Retinal pigment epithelial cell (primary cell): Measurements from ENCODE around the gene WDR90.

Source experiments
- DNase-seq: peaks from one replicate; pipeline ENCODE4 v3.0.0-alpha.2; 2010; ENCODE audit warnings: low read depth
- H3K4me3 ChIP-seq: 2 replicates; pipeline ENCODE4 v1.5.1; 2011; ENCODE audit warnings: mild to moderate bottlenecking, low read length, control low read depth, moderate library complexity
- TF ChIP-seq, protein P1 (sequence below): conservative IDR thresholded peaks from 2 replicates; pipeline ENCODE4 v1.5.1; 2011; ENCODE audit warnings: low read depth, low read length, control low read depth, inconsistent platforms

The WDR90 gene

GRCh38 chr16:626787-627453, 22.2 kb upstream of the WDR90 start:
- peak; percentile 72 for DNase-seq
- TF ChIP-seq, protein P1, sequence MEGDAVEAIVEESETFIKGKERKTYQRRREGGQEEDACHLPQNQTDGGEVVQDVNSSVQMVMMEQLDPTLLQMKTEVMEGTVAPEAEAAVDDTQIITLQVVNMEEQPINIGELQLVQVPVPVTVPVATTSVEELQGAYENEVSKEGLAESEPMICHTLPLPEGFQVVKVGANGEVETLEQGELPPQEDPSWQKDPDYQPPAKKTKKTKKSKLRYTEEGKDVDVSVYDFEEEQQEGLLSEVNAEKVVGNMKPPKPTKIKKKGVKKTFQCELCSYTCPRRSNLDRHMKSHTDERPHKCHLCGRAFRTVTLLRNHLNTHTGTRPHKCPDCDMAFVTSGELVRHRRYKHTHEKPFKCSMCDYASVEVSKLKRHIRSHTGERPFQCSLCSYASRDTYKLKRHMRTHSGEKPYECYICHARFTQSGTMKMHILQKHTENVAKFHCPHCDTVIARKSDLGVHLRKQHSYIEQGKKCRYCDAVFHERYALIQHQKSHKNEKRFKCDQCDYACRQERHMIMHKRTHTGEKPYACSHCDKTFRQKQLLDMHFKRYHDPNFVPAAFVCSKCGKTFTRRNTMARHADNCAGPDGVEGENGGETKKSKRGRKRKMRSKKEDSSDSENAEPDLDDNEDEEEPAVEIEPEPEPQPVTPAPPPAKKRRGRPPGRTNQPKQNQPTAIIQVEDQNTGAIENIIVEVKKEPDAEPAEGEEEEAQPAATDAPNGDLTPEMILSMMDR, result no peak
- no peak overlapping the region for H3K4me3 ChIP-seq

- TF ChIP-seq, protein P1, result no peak
- DNase-seq, result no peak
- H3K4me3 ChIP-seq, result no peak overlapping the region
Observed at GRCh38 chr16:627454-628239, 21.5 kb upstream of the WDR90 start.

- TF ChIP-seq, protein P1, result no peak
Observed at GRCh38 chr16:628321-629061, 20.7 kb upstream of the WDR90 start.

GRCh38 chr16:629185-629832, 19.9 kb upstream of the WDR90 start:
- TF ChIP-seq, protein P1, result no peak
- H3K4me3 ChIP-seq, result no peak overlapping the region
- no peak for DNase-seq

More at GRCh38 chr16:628321-629061, 20.7 kb upstream of the WDR90 start:
- no peak for DNase-seq
- H3K4me3 ChIP-seq, result no peak overlapping the region

- no peak for DNase-seq
- TF ChIP-seq, protein P1, result no peak
- no peak overlapping the region for H3K4me3 ChIP-seq
Observed at GRCh38 chr16:629833-630248, 19.3 kb upstream of the WDR90 start.

GRCh38 chr16:630249-630814, 18.8 kb upstream of the WDR90 start:
- H3K4me3 ChIP-seq, result no peak overlapping the region
- no peak for DNase-seq

More at GRCh38 chr16:630249-630814, 18.8 kb upstream of the WDR90 start:
- TF ChIP-seq, protein P1, result no peak
